ENCODE data around the gene OTOG.

Gene OTOG

DNA sequence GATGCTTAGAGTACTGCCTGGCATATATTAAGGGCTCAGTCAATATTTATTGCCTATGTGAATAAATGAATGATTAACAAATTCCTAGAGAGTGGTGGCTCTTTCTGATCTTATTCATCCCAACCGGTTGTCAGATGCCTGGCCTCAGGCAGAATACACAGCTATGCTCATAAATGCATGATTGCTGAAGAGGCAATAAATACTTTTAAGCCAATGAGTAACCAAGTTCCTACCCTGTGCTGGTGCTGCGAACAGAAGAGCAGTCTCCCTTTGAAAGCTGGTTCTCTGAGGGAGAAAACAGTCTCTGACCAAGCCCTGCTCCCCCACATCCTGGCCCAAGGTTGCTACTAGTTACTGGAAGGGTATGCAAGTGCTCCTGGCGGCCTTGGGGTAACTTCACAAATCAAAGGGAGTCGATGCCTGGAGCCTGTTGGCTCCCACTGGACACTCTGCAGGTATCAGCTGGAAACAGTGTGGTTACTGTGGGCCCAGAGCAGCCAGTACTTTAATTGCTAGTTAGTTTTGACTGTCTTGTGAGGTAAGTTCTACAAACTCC, 5.7 kb upstream of the OTOG start:
- no peak for DNase-seq

DNA sequence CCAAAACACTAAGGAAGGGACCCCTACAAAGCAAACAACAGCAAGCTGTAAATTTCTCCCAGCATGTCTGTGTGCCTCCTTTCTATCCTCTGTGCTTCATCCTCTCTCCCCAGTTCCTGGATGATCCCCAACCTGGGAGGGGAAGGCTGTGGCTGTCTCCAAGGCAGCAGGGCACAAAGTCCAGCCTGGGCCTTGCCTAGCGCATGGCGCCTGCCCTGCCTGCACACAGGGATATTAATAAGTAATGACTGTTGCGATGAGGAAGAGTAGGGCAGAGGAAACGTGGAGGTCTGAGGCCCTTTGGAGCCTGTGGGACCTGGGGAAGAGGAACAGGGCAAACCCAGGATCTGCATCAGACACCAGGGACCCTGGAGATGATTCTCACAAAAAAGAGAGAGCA, 4.8 kb upstream of the OTOG start:
- DNase-seq, result no peak

DNA sequence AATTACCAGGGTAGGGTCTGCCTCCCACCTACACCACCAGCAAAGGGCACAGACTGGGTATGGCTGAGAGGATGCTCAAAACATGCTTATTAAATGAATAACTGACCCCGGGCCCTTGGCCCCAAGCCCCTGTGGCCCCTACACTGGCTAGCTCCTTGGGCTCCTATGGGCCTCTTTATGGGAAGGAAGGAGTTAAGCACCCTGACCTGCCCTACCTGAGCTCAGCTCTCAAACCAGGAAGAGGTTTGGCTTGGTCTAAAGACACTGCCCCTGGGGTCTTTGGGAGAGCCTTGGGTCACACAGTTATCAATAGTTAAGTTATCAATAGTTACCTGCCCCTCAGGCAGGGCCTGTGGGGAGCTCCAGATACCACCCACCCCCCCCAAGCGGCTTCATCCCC, 4.0 kb upstream of the OTOG start:
- no peak for DNase-seq

DNA sequence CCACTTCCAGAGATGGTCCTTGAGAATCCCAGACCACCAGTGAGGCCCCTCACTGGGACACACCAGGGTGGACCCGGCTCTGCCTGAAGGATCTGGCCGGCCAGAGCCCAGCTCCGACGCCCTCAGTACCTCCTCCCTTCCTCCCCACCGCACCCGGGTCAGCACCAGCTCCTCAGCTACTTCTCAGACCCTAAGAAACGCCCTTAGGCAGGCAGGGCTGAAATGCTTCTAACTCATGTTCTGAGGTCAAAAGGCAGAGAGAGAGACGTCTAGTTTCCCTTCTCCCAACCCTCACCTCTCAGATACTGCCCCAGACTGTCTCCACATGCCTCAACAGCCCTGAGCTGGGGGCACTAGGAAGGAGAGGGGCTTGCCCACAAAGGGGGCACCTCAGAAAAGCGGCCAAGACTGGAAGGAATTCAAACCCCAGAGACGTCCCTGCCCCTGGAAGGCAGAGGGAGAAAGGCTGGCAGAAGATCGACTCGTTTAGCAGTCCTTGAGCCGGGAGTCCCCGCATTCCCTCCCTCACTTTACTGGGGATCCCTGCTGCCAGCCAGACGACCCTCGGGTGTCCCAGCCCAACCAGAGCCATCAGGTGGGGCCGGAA, 3.4 kb upstream of the OTOG start:
- no peak for DNase-seq

DNA sequence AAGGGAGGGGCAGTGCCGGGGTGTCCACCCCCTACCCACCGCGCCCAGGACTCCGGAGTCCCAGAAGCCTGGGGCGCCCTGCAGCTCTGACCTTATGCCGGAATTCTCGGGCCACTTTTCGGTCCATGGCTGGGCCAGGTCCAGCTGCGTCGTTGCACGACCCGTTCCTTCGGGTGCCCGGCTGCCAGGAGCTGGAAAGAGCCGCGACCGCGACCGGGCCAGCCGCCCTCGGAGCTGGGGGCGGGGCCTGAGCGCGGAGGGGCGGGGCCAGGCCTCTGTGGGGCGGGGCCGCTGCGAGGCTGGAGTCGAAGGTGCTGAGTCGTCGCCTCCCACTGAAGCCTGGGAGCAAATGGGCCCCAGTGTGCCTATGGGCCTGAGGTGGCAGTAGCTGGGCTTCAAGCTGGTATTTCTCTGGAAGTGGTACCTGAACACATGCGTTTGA, 2.9 kb upstream of the OTOG start, which contains the start of gene USH1C:
Gene USH1C (minus strand): TSS at position 236 of the 442 bp plus-strand sequence. CDS start 109 bp downstream, at position 127.
- no peak for DNase-seq

DNA sequence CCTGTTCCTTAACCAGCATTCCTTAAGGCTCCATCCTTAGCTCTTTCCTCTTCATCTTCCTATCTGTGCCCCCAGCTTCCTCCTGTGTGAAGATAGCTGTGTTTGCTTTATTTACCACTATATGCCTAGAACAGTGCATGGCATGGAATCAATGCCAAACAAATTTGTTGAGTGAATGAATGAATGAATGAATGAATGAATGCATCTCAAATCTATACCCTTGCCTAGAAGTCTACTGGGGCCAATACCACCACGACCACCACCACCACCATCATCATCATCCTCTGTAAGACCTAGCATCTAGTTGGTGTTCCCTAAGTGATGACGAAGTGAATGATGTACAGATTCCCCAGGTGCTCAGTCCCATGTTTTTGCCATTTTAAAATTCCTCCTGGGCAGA, 819 bp upstream of the OTOG start:
- no peak for DNase-seq

DNA sequence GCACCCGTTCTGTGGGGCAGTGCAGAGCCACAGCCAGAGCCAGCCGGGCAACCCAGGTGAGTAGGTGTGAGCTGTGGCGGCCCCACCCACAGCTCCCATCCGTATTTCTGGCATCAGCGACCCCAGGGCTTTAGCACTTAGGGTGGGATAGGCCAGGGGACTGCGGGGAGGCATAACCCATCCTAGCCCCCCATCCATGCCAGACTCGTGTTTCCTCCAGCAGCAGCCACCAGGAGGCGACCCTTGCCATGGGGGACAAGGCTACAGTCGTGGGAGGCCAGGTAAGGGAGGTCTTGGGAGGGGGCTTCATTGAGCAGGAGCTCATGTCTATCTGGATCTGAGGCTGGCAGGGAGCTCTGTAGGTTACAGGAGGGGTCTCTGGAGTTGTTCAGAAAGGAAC, 873 bp downstream of the OTOG start:
- DNase-seq, result no peak

DNA sequence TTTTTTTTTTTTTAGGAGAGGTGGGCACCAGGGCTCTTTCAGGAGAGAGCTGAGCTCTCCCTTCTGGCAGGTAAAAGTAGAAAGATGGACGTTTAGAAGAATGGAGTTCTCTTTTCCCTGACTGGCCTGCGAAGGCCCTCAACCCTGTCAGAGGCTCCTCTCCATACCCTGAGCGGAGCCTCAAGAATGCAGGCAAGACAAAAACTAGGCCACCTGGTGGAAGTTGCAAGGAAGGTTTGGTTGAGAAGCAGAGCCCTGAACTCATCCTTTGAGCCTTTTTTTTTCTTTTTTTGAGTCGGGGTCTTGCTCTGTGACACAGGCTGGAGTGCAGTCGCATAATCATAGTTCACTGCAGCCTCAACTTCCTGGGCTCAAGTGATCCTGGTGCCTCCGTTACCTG, 1.4 kb downstream of the OTOG start:
- DNase-seq, result no peak

DNA sequence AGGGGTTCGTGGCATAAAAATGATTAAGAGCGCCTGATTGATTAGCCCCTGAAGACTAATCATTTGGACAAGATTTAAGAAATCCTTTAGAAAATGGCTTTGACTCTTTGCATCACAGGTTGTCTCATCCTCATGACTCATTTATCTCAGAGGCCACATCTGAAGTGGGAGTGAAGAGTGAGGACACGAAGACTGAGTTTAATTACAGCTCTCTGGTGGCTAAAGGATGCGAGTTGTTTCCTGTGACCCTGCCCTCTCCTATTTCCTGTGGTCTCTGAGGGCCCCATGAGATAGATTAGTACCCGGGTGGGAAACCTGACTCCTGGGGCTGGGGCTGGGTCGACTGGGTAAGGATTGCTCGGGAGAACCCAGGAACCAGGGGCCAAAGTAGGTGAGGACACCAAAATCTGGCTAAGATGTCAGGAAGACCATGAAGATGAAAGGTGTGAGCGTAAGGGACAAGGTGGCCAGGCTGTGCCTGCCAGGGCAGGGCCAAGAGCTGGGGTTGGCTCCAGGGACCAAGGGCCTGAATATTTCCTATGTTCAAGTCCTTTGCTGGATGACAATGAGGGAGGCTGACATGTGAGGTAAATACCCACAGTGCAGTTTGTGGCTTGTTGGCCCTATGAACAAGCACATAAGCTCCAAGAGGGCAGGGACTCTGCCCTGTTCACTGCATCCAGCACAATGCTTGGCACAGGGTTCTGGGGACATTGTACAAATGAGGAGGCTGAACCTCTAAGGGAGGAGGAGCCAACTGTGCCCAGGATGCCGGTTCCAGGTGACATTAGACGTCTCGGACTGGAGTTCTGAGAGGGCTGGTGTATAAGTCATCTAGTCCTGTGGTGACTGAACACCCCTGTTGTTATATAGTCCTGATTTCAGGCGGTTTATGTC, 3.6 kb downstream of the OTOG start:
- no peak for DNase-seq

DNA sequence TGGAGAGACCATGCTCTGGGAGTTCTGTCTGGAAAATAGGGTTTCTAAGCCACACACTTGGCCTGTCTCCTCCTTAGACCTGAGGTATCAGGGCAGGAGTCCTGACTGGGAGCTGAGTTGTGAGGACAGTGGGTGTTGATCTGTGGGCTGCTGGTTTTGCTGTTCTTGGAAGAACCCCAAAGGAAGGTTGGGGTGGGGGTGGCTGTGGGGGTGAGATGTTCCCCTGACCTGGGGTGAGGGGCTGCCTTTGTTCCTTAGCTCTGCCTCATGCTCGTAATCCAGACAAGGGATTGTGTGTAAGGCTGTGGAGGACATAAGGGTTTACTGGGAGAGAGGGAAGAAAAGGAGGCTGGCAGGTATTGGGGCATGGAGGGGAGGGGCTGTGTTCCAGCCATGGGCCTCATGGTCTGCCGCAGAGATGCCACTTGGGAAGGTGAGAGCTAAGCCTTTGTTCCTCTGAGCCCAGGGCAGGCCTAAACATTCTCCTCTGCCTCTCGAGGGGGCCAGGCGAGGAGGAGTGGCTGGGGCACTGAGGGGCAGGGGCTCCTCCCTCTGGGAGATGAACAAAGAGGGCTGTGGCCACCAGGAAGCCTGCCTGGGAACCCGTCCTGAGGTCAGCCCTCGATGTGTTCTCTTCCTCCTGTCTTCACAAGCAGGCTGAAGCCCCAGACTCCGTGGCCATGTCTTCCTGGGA, 4.4 kb downstream of the OTOG start:
- no peak for DNase-seq

DNA sequence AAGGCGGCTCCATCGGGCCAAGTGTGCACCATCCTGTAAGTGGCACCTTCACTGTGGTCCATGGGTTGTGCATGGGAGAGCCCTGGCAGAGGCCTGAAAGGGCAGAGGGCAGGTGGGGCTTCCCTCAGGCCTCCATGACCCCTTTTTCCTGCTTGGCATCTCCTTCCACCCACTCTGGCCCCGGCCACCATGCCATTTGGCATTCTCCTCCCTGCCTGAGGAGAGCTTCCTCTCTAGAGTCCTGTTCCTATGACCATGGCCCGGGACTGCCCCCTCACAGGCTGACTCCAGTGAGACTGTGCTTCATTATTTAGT, 4.9 kb downstream of the OTOG start:
- no peak for DNase-seq

DNA sequence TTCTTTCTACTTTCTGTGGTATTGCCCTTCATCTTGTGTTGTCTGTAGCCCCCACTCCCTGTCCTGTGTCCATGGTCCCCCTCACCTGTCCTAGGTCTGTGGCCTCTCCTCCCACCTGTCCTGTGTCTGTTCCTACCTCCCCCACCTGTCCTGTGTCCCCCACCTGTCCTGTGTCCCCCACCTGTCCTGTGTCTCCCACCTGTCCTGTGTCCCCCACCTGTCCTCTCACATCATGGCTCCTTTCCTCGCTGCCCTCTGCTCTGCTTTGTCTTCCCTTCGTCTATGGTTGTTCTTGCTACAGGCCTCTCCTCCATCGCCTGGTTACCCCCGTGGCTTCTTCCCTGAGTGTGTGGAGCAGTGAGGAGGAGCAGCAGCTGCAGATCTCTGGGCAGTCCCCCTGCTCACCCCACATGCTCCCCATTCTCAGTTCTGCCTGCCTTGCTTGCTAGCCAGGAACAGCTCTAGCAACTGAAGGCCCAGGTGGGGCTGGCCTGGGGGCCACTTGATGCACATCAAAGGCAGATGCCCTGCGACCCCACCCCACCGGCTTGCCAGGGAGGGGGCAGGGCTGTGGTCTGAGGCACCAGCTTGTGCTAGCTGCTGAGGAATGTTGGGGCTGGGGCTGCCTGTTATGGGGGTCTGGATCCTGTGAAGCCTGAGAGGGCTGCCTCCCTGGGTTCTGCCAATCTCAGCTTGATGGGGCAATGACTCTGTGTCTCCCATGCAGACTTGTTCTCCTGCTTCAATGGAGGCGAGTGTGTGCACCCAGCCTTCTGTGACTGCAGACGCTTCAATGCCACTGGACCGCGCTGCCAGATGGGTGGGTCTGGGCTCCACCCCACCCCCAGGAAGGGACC, 5.6 kb downstream of the OTOG start:
- no peak for DNase-seq

DNA sequence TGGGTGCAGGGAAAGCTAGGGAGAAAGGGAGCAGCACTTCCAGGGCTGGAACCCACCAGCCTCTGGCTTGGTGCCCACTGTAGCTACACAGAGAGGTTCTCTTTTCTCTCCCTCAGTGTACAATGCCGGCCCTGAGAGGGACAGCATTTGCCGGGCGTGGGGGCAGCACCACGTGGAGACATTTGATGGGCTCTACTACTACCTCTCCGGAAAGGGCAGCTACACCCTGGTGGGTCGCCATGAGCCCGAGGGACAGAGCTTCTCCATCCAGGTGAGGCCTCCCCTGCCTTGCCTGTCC, 6.1 kb downstream of the OTOG start:
- DNase-seq, result no peak

DNA sequence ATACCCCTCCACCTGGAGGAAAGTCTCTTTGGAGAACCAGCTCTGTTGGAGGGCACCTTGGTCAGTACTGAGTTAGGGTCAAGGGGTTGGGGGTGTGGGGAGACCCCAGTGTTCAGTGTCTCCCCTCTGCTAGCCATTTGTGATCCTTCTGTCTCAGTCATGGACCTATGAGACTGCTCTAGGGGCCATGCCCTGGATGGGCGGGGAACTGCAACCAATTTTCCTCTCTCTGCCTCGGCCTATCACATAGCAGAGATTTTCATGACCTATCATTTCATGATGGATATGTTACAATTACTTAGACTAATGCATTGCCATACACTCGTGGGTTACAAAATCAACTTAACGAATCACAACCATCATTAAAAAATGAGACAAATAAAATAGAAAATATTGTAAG, 7.4 kb downstream of the OTOG start:
- no peak for DNase-seq

DNA sequence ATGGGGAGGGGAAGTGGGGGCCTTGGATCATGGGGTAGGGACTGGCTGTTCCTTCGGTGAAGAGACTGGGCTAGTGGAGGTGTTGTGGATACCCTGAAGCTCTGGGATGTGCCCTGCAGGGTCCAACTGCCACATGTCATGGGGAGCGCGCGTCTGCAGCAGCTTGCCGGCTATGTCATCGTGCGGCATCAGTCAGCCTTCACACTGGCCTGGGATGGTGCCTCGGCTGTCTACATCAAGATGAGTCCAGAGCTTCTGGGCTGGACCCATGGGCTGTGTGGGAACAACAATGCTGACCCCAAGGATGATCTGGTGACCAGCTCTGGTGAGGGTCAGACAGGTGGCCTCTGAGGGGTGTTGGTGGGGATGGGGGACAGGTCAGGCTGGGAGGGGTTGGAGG, 9.9 kb downstream of the OTOG start:
- no peak for DNase-seq

DNA sequence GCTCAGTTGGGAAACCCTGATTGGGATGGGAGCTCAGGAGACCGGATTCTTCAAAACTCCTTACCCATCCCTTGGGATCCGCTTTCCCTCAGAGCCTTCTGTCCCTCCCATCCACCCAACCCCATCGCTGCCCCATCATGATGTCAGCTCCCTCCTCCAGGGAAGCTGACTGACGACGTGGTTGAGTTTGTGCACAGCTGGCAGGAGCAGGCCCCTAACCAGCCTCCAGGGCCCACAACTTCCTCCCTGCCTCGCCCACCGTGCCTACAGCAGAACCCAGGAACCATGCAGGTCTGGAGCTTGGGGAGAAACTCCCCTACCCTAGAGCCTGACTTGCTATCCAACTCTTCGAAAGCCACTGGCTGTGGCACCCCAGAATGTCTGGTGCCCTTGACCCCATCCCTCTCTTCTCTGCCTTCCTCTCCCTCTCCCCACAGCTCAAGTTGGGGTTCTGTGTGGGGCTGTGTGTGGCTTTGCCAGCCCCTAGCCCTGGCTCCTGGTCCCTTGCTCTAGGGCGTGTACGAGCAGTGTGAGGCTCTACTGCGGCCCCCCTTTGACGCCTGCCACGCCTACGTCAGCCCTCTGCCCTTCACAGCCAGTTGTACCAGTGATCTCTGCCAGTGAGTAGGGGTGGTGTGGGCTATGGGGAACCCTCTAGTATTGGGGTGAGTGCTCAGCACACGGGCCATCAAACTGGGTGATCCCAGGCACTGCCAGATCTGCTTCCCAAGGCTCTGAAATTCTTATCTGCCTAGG, 11.1 kb downstream of the OTOG start:
- DNase-seq, result no peak

DNA sequence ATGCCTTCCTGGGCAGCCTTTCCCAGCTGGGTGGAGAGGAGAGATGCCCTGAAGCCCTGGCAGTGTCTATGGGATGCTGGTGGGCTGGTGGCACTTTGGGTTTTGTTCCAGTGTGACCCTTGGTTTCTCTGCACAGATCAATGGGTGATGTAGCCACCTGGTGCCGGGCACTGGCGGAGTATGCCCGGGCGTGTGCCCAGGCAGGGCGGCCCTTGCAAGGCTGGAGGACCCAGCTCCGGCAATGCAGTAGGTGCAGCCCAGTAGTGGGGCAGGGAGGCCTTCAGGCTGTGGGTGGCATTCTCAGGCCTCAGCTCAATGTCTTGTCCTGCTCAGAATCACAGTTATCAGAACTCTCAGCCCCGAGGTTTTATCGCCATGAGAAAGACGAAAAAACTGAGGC, 11.9 kb downstream of the OTOG start:
- no peak for DNase-seq

DNA sequence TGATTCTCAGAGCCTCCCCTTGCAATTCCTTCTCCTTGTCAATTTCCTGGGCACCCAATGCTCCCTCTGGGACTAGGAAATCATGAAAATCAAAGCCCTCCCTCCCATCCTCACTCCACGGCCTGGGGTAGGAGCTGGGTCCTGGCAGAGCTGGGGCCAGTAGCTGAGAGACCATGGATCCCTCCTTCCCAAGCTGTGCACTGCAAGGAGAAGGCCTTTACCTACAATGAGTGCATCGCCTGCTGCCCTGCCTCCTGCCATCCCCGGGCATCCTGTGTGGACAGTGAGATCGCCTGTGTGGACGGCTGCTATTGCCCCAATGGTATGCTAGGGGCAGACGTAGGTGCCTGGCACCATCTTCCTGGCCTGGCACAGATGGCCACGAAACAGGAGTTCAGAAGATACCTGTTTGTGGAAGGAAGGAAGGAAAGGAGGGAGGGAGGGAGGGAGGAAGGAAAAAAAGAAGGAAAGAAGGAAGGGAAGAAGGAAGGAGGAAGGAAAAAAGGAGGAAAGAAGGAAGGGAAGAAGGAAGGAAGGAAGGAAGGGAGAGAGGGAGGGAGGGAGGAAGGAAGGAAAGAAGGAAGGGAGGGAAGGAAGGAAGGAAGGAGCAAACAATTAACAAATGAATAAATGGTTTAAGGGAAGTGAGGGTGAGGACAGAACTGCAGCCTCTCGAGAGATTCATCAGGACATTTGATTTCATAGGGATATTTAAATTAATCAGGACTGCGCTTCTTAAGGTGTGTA, 12.5 kb downstream of the OTOG start:
- DNase-seq, result no peak

DNA sequence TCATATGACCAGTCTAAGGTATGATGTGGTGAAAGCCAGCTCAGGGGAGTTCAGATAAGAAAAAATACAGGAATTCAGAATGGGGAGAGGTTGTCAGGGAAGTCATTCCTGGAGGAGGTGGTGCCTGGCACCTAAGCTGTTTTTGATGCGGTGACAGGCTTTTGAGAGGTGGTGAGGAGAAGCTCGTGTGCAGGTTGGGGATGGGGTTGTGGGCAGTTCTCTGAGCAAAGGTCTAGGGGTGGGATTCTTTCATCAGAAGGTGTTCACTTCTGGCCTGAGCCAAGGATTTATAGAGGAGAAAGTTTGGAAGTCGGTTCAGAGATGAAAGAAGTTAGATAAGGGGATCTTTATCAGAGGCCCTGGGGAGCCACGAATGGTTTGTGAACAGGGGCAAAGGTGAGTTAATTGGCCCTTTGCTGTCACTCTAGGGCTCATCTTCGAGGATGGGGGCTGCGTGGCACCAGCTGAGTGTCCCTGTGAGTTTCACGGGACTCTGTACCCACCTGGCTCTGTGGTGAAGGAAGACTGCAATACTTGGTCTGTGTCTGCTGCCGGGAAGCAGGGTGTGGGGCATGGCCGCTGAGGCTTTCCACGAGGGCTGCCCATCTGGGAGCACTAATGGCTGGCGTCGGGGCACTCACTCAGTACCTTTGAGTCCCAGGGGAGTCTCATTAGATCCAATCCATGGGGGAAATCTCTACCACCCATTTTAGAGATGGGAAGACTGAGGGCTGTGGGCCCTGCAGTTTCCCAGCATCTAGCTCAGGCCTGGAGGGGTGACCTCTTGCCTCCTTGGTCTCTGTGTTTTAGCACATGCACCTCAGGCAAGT, 13.4 kb downstream of the OTOG start:
- DNase-seq, result no peak

DNA sequence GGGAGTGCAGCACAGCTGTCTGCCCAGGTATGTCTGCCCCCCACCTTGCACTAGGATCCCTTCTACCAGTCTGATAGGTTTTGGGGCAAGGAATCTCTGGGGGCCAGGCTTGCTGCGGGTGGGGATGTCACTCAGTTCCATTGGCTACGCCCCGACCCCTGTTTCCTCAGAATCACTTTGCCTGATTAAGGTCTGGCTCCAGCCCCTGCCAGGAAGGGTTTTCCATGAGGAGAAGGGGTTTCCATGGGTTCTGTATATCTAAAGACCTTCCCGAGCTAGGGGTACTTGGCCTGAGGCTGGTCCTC, 14.0 kb downstream of the OTOG start:
- no peak for DNase-seq

DNA sequence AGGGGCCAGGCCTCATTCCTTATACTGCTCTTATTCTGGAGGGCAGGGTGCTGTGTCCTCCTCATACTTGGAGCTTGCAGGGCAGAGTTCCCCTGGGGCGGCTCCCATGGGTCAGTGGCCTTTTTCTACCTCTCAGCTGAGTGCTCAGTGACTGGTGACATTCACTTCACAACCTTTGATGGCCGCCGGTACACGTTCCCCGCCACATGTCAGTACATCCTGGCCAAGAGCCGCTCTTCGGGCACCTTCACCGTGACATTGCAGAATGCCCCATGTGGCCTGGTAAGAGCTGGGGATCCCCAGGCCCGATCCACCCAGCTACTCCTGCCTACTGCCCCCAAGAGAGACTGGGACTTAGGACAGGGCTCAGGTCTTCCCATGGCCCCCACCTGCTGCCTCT, 14.5 kb downstream of the OTOG start:
- DNase-seq, result no peak

Measured in NCI-H345 (cell line).